Panc1 (cell line): ENCODE data around the gene ABHD13. TPM values are rescaled to one million over a fixed set of nuclear protein-coding genes. Genes with fewer than 3 reads are reported as not detected.

Experiments used
- ATAC-seq: fragments of 200-7000 bp; cut with Tn5 transposase; 2 replicates; pipeline ENCODE4 v1.9.1; 2020; ENCODE audit warnings: mild to moderate bottlenecking, moderate library complexity
- BruUV-seq: library from RNA; stranded (reverse); fragments of 400-500 nt; replicated peaks from 2 replicates; lab custom pipeline; 2021; lab: Mats Ljungman, UMichigan
- CTCF ChIA-PET: fragments of 300-600 bp; sonication (Branson Sonifier 250); formaldehyde crosslinking; loops from one replicate; lab custom pipeline; 2022; ENCODE audit warnings: antibody characterized with exemption; lab: Charles Lee
- POLR2A ChIA-PET: fragments of 300-600 bp; sonication (Branson Sonifier 250); formaldehyde crosslinking; loops from one replicate; lab custom pipeline; 2022; ENCODE audit warnings: antibody characterized with exemption; lab: Charles Lee
- DNase-seq: peaks from one replicate; pipeline ENCODE4 v3.0.0-alpha.2; 2010; ENCODE audit warnings: low read depth, low spot score
- H3K27ac ChIP-seq: 2 replicates; pipeline ENCODE4 v1.5.1; 2011; ENCODE audit warnings: mild to moderate bottlenecking, low read length, inconsistent platforms
- H3K27me3 ChIP-seq: fragments of 200-500 bp; sonication (Bioruptor generic); 2 replicates; pipeline ENCODE4 v1.6.0; 2014; ENCODE audit warnings: low read length, inconsistent platforms; ENCODE audit not compliant: control insufficient read depth, insufficient read depth
- H3K36me3 ChIP-seq: fragments of 200-500 bp; sonication (Bioruptor generic); 2 replicates; pipeline ENCODE4 v1.5.1; 2014; ENCODE audit warnings: inconsistent platforms, mild to moderate bottlenecking, low read length, moderate library complexity; ENCODE audit not compliant: control insufficient read depth, insufficient read depth
- H3K4me1 ChIP-seq: 2 replicates; pipeline ENCODE4 v1.5.1; 2011; ENCODE audit warnings: inconsistent platforms, mild to moderate bottlenecking, low read length, moderate library complexity; ENCODE audit not compliant: control insufficient read depth, insufficient read depth
- H3K4me3 ChIP-seq, 2 experiments: 2 replicates each; pipeline ENCODE4 v1.5.1; 2011 to 2012; ENCODE audit warnings: low read depth in 2 of 2, low read length in 2 of 2, mild to moderate bottlenecking in 2 of 2, inconsistent platforms in 1 of 2, moderate library complexity in 1 of 2
- H3K9me3 ChIP-seq: fragments of 200-500 bp; sonication (Bioruptor generic); 2 replicates; pipeline ENCODE4 v1.5.1; 2014; ENCODE audit warnings: low read depth, mild to moderate bottlenecking, inconsistent platforms, low read length, moderate library complexity; ENCODE audit not compliant: control insufficient read depth, insufficient read depth
- POLR2AphosphoS5 ChIP-seq: IDR thresholded peaks from 2 replicates; pipeline ENCODE4 v1.6.1; 2012; ENCODE audit warnings: mild to moderate bottlenecking, low read depth, low read length, moderate library complexity
- REST ChIP-seq, 2 experiments: IDR thresholded peaks; 2 replicates each; pipeline ENCODE4 v1.6.1; 2011 to 2012; ENCODE audit warnings: low read depth in 2 of 2, control low read depth in 1 of 2, low read length in 1 of 2, mild to moderate bottlenecking in 1 of 2, moderate library complexity in 1 of 2; ENCODE audit not compliant: insufficient read depth in 1 of 2
- SIN3A ChIP-seq: IDR thresholded peaks from 2 replicates; pipeline ENCODE4 v1.6.1; 2012; ENCODE audit warnings: low read depth, mild to moderate bottlenecking, low read length, moderate library complexity, borderline replicate concordance; ENCODE audit not compliant: insufficient read depth
- TCF7L2 ChIP-seq: IDR thresholded peaks from 2 replicates; pipeline ENCODE4 v1.6.1; 2011; ENCODE audit warnings: mild to moderate bottlenecking, low read depth, low read length, inconsistent platforms
- in situ Hi-C: cut with HindIII; loops from 2 replicates; pipeline ENCODE4 v1.10.0; 2016; ENCODE audit warnings: low sequenced_read_pairs, low pct_unique_long_range_greater_than_20kb
- intact Hi-C: fragments of 100-400 bp; cut with micrococcal nuclease; formaldehyde crosslinking; loops from one replicate; pipeline ENCODE4 v1.10.0; 2022; ENCODE audit not compliant: unreplicated experiment
- total RNA-seq: library from RNA; stranded (reverse); gene quantifications from one replicate; pipeline ENCODE4 v1.2.1, GENCODE V29; 2021; ENCODE audit not compliant: unreplicated experiment
- TF ChIP-seq, protein P1 (sequence below): fragments of 450-650 bp; IDR thresholded peaks from 2 replicates; pipeline ENCODE4 v1.5.1; 2017; ENCODE audit warnings: mild to moderate bottlenecking

ABHD13 gene
- total RNA-seq, 1 experiment from 2014 or later = 4.7 TPM

GRCh38 chr13:108269601-108270328 lies 51.6 kb downstream of the ABHD13 start, which contains the start of gene TNFSF13B:
TNFSF13B (plus strand) TSS chr13:108269718; CDS start chr13:108269896, 178 bp downstream.
- no peaks in the 10 kb centered on the region for H3K4me1 ChIP-seq
- peak within 1 kb of the TSS; percentile 1 to 44; a peak in 2 of 4 replicates for H3K4me3 ChIP-seq
- DNase-seq = no peak
- H3K36me3 ChIP-seq = no peaks in the 10 kb centered on the region
- H3K9me3 ChIP-seq = no peaks in the 10 kb centered on the region
- CTCF ChIA-PET = no interaction called here
- intact Hi-C loops = no loop called here
- TF ChIP-seq REST (IDR thresholded peaks at IDR 0.05; ENCODE audit: insufficient read depth in 1 of 2, low read depth in 2 of 2, low read length in 1 of 2) (no peak), SIN3A (no peak), POLR2AphosphoS5 (no peak), TCF7L2 (no peak)
- TF ChIP-seq, protein P1, sequence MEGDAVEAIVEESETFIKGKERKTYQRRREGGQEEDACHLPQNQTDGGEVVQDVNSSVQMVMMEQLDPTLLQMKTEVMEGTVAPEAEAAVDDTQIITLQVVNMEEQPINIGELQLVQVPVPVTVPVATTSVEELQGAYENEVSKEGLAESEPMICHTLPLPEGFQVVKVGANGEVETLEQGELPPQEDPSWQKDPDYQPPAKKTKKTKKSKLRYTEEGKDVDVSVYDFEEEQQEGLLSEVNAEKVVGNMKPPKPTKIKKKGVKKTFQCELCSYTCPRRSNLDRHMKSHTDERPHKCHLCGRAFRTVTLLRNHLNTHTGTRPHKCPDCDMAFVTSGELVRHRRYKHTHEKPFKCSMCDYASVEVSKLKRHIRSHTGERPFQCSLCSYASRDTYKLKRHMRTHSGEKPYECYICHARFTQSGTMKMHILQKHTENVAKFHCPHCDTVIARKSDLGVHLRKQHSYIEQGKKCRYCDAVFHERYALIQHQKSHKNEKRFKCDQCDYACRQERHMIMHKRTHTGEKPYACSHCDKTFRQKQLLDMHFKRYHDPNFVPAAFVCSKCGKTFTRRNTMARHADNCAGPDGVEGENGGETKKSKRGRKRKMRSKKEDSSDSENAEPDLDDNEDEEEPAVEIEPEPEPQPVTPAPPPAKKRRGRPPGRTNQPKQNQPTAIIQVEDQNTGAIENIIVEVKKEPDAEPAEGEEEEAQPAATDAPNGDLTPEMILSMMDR = no peak; the same call in 1 of the 2 replicates
- no peaks in the 10 kb centered on the region for H3K27me3 ChIP-seq
- peak; percentile 83 for ATAC-seq
- no peak within 1 kb of the TSS for H3K27ac ChIP-seq
- in situ Hi-C loops = no loop called here
- POLR2A ChIA-PET = no interaction called here
- BruUV-seq = no TSS peak

GRCh38 chr13:108270442-108270841 lies 52.2 kb downstream of the ABHD13 start:
- H3K36me3 ChIP-seq = no peaks in the 10 kb centered on the region
- H3K4me3 ChIP-seq = peak overlapping the region in 1 of 2 experiments; percentile 44; a peak in 2 of 4 replicates
- intact Hi-C loops (no loop called here), in situ Hi-C loops (no loop called here)
- H3K27ac ChIP-seq = no peak overlapping the region
- TF ChIP-seq, protein P1 = no peak
- TF ChIP-seq SIN3A (no peak), REST (IDR thresholded peaks at IDR 0.05; ENCODE audit: insufficient read depth in 1 of 2, low read depth in 2 of 2, low read length in 1 of 2) (no peak), POLR2AphosphoS5 (no peak)
- ATAC-seq (no peak), DNase-seq (no peak)
- POLR2A ChIA-PET = no interaction called here
- CTCF ChIA-PET = no interaction called here
- no peaks in the 10 kb centered on the region for H3K9me3 ChIP-seq
- BruUV-seq = no TSS peak
- H3K27me3 ChIP-seq = no peaks in the 10 kb centered on the region
- H3K4me1 ChIP-seq = no peaks in the 10 kb centered on the region
